Left ventricle myocardium inferior (tissue), 1 donor: ENCODE measurements around the gene MGAT4A. TPM values are rescaled to one million over a fixed set of nuclear protein-coding genes. Genes with fewer than 3 reads are reported as not detected.
A peak's percentile ranks its signal among the peaks of the same experiment; 100 is the strongest.

Source experiments
- DNase-seq: peaks from one replicate; pipeline ENCODE4 v3.0.0-alpha.2; 2020
- H3K27ac ChIP-seq: fragments of 200-600 bp; replicated peaks from 2 replicates; pipeline ENCODE4 v1.8.0; 2021
- H3K27me3 ChIP-seq: fragments of 200-600 bp; 2 replicates; pipeline ENCODE4 v1.8.0; 2021; ENCODE audit warnings: low read depth
- H3K36me3 ChIP-seq: fragments of 200-600 bp; 2 replicates; pipeline ENCODE4 v1.8.0; 2021
- H3K4me1 ChIP-seq: fragments of 200-600 bp; 2 replicates; pipeline ENCODE4 v1.8.0; 2021
- H3K4me3 ChIP-seq: fragments of 200-600 bp; 2 replicates; pipeline ENCODE4 v1.8.0; 2021; ENCODE audit warnings: mild to moderate bottlenecking, moderate library complexity
- H3K9me3 ChIP-seq: fragments of 200-600 bp; replicated peaks from 2 replicates; pipeline ENCODE4 v1.8.0; 2021
- CTCF ChIP-seq: fragments of 200-600 bp; IDR thresholded peaks from 2 replicates; pipeline ENCODE4 v1.8.0; 2021; ENCODE audit warnings: antibody characterized with exemption, mild to moderate bottlenecking, borderline replicate concordance
- intact Hi-C: fragments of 100-400 bp; cut with micrococcal nuclease; formaldehyde crosslinking; loops from one replicate; pipeline ENCODE4 v1.11.0; 2022
- total RNA-seq: library from RNA; stranded (reverse); fragmentation: NEBNext Ultra II Directional; extraction: Animal tissue kit (Norgen Biotek cat#: 25700); gene quantifications from one replicate; pipeline ENCODE4 v1.2.1, GENCODE V29; 2021
- donor health status: DM: no; HTN: yes; CAD: no; lungs with severe emphysema.

Gene MGAT4A
- total RNA-seq, 1 donor from 2014 or later = 18.4 TPM

DNA sequence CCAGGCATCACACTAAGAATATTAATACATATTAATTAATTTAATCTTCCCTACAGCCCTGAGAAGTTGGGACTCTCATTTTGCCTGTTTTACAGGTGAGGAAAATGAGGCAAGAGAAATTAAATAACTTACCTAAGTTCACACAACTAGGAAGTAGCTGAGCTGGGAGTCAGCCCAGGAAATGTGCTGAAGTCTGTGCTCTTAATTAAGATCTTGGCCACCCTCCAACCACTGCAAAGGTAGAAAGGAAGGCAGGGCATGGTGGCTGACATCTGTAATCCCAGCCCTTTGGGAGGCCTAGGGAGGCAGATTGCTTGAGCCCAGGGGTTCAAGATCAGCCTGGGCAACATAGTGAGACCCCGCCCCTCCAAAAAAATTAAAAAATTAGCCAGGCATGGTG is 12.9 kb upstream of the MGAT4A start:
- Histone ChIP-seq H3K9me3 (no peaks in the 10 kb centered on the region), H3K27me3 (no peaks in the 10 kb centered on the region), H3K27ac (peak overlapping the region; percentile 21), H3K36me3 (no peaks in the 10 kb centered on the region), H3K4me1 (peaks cover 18% of the 10 kb centered on the region), H3K4me3 (no peak overlapping the region)
- intact Hi-C loops = no loop called here
- no peak for TF ChIP-seq CTCF
- no peak for DNase-seq

DNA sequence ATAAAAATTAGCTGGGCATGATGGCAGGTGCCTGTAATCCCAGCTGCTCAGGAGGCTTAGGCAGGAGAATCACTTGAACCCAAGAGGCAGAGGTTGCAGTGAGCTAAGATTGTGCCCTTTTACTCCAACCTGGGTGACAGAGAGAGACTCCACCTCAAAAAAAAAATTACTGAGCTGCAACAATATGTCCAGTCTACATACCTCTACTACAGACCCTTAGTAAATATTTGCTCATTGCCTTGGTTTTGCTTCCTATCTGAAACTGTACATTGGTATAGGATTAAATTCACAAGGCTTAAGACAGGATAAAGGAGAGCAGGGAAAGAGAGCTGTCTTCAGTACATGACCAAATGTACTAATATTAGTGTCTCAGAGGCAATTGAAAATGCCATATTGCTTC is 8.1 kb upstream of the MGAT4A start:
- no peak overlapping the region for H3K4me3 ChIP-seq
- DNase-seq = no peak
- TF ChIP-seq CTCF = no peak
- no peak overlapping the region for H3K27ac ChIP-seq
- no peaks in the 10 kb centered on the region for H3K9me3 ChIP-seq
- intact Hi-C loops = no loop called here
- H3K27me3 ChIP-seq = no peaks in the 10 kb centered on the region
- peaks cover 17% of the 10 kb centered on the region for H3K4me1 ChIP-seq
- H3K36me3 ChIP-seq = no peaks in the 10 kb centered on the region

DNA sequence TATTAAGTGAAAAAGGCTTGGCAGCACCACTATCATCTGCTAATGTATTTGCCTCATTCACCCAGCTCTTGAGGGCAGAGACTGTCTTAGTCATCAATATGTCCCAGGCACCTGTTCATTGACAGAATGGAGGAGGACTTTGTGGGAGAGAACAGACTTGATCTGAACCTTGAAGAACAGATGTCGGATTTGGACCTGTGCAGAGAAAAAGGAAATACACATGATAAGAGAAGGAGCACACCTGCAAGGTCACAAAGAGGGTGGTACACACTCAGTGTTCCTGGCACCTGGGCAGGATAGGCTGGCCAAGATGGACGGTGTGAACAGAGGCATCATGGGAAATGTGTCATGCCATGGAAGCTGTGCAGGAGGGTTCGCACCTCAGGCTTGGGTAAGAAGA is 7.4 kb upstream of the MGAT4A start:
- peaks cover 10% of the 10 kb centered on the region for H3K4me1 ChIP-seq
- no peaks in the 10 kb centered on the region for H3K36me3 ChIP-seq
- H3K4me3 ChIP-seq = no peak overlapping the region
- no peak for TF ChIP-seq CTCF
- H3K27ac ChIP-seq = no peak overlapping the region
- DNase-seq = no peak
- intact Hi-C loops = no loop called here
- H3K27me3 ChIP-seq = no peaks in the 10 kb centered on the region
- H3K9me3 ChIP-seq = no peaks in the 10 kb centered on the region

GRCh38 chr2:98737848-98738247 is 6.9 kb upstream of the MGAT4A start:
- no peak overlapping the region for H3K4me3 ChIP-seq
- intact Hi-C loops = no loop called here
- no peak for TF ChIP-seq CTCF
- no peak for DNase-seq
- no peaks in the 10 kb centered on the region for H3K9me3 ChIP-seq
- H3K4me1 ChIP-seq = peaks cover 6% of the 10 kb centered on the region
- H3K27me3 ChIP-seq = no peaks in the 10 kb centered on the region
- H3K27ac ChIP-seq = no peak overlapping the region
- H3K36me3 ChIP-seq = no peaks in the 10 kb centered on the region

- Histone ChIP-seq H3K4me3 (no peak overlapping the region), H3K9me3 (no peaks in the 10 kb centered on the region), H3K4me1 (peaks cover 18% of the 10 kb centered on the region), H3K27ac (no peak overlapping the region), H3K36me3 (no peaks in the 10 kb centered on the region), H3K27me3 (no peaks in the 10 kb centered on the region)
- no peak for TF ChIP-seq CTCF
- intact Hi-C loops = no loop called here
- DNase-seq = no peak
Measured at GRCh38 chr2:98736464-98736889, 5.5 kb upstream of the MGAT4A start.

DNA sequence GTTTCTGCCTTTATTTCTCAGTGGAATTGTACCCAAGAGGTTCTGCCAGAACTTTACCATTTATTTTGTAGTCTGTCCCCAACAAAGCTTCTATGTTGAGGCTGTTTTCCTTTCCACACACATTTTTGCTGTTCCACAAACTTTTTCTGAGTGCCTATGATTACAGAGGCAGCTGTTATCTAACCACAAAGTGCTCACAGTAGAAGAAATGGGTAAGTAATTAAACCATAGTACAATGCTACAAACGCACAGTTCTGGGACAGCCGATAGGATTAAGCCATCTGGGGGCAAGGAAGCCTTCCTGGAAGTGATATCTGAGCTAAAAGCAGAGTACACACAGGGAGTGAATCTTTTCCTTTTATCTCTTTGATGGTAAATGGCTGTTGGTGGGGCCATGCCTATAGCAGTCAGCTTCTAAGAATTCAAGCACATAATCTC is 3.9 kb upstream of the MGAT4A start:
- Histone ChIP-seq H3K4me3 (no peak overlapping the region), H3K27me3 (no peaks in the 10 kb centered on the region), H3K4me1 (peaks cover 27% of the 10 kb centered on the region), H3K27ac (no peak overlapping the region), H3K9me3 (no peaks in the 10 kb centered on the region), H3K36me3 (no peaks in the 10 kb centered on the region)
- no peak for TF ChIP-seq CTCF
- no peak for DNase-seq
- intact Hi-C loops = no loop called here
